GM23248 (cell line): ENCODE results near the gene C7orf57.

ENCODE experiments used
- EZH2 ChIP-seq: fragments of 200-600 bp; sonication (generic); IDR thresholded peaks from 2 replicates; pipeline ENCODE4 v1.6.1; 2018; ENCODE audit warnings: antibody characterized with exemption, mild to moderate bottlenecking; ENCODE audit not compliant: insufficient read depth, poor library complexity, severe bottlenecking
- EZH2phosphoT487 ChIP-seq: fragments of 200-600 bp; sonication (generic); IDR thresholded peaks from 2 replicates; pipeline ENCODE4 v1.6.1; 2018; ENCODE audit warnings: antibody characterized with exemption, moderate library complexity, mild to moderate bottlenecking, low read depth; ENCODE audit not compliant: insufficient read depth

GRCh38 chr7:48052748-48053147 is 17.4 kb downstream of the C7orf57 start:
- no peak for TF ChIP-seq EZH2
- no peak for TF ChIP-seq EZH2phosphoT487
